ENCODE measurements around the gene LOXL4.

The LOXL4 gene

DNA sequence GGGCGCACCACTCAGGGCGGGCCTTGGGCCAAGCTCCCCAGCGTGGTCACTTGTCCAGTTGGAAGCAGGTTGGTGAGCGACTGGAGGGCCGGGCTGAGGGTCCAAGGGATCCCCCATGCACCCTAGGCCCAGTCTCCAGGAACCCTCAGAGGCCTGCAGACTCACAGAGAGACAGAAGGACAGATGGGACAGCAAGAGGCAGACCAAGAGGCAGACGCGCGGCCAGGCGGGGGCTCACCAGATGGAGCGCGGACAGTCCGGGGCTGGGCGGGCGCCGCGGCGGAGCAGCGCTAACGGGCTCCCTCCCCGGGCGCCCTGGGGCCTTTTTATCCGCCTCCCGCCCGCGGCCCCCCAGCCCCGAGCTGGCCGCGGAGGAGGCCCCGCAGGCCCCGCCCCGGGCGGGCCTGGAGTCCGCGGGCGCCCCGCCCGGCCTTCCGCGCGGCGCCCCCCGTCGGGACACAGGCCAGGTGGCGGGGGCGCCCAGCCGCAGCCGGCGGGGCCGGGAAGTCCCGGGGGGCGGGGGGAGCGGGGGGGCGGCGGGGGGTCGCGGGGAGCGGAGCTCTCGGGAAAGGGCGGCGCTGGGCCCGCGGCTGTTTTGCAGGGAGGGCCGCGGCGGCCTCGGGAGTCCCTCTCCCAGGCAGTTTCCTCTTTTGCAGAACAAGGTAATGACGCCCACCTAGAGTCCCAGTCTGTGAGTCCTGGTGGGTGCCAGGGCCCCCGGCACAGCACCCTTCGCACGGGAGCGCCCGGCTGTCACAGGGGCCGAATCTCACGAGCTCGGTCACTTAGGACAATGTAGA is at the start of gene LOXL4:
Gene LOXL4, minus strand, starts transcription at position 301 of the 800 bp plus-strand sequence. CDS start 5,175 bp downstream, outside the sequence.
- DNase-seq (ENCODE audit: low read depth in 2 of 2, low spot score in 1 of 2) = no peak

DNA sequence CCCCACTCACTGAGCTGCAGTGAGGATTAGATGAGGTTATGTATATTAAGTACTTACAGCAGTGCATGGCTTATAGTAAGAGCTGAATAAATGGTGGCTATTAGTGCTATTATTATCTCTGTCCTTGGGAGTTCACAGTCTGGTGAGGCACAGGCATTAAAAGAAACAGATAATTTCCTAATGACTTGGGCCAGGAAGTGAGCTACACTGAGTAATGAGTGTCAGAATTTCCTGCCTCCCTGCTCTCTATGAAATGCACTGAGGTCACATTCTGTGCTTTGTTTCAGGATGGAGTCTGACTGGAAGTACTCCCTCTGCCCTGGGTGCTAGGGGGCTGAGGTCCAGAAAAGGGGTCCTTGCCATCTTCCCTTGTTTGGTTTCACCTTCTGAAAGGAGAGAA is 48.7 kb upstream of the LOXL4 start:
- DNase-seq (ENCODE audit: low read depth in 2 of 2, low spot score in 1 of 2) = no peak

DNA sequence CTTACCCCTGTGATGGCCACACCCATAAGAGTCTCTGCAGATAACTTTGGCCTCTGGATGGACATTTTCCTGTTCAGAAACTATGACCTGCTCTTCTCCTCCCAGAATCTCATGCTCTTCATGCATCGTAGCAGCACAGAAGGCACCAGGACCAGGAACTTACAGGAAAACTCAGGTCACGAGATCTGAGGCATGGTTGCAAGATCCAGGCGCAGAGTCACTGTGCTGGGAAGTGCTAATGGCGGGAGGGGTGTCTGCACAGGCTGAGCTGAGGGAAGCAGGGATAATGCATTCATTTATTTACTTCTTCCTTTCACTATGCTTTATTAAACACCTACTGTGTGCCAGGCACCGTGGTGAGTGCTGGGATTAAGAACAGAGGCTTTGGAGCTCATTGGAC is 48.2 kb upstream of the LOXL4 start:
- no peak for DNase-seq (ENCODE audit: low read depth in 2 of 2, low spot score in 1 of 2)

DNA sequence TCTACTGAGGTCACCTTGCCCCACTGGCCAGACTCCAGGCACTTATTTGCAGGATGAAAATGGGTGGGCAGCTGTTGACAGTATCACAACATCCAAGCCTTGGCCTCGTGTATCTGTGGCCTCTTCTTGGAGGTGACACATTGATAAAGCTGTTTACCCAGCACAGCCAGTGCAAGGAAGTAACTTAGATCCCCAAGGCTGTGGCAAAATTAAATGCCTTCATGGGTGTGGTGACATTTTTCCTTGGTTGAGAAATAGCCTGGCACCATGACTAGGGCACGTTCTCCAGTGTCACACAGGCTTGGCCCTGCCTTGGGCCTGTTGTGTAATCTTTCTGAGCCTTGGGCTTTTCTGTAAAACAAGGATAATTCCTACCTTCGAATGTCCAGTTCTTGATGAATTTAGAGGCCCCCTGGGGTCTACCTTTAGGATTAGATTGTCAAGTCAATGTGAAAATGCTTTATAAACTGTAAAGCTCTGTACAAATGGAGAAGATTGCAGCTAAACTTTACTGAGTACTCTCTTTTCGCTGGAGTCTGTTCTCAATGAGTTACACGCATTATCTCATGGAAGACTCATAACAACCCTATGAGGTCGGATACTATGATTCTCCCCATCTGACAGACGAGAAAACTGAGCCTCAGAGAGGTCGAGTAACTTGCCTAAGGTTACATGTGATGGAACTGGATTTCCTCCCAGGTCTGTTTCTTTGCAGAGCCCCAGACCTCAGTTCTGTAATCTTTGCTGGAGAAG is 46.7 kb upstream of the LOXL4 start:
- no peak for DNase-seq (ENCODE audit: low read depth in 2 of 2, low spot score in 1 of 2)

DNA sequence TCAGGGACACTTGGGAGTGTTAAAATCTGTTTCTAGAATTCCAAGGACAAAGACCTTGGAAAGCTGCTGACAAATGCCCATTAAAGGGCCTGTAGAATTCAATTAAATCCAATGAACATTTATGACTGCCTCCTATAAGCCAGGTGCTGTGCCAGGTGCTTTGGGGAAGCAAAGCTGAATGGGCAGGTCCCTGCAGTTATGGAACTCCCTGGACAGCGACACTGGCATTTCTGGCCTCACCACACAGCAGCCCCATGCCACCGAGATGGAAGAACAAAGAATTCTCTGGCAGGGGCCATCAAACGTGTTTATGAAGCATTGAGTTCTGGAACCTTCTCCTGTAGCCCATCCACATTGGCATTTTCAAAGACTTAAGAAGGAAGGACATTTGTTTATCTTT is 45.6 kb upstream of the LOXL4 start:
- no peak for DNase-seq (ENCODE audit: low read depth in 2 of 2, low spot score in 1 of 2)

DNA sequence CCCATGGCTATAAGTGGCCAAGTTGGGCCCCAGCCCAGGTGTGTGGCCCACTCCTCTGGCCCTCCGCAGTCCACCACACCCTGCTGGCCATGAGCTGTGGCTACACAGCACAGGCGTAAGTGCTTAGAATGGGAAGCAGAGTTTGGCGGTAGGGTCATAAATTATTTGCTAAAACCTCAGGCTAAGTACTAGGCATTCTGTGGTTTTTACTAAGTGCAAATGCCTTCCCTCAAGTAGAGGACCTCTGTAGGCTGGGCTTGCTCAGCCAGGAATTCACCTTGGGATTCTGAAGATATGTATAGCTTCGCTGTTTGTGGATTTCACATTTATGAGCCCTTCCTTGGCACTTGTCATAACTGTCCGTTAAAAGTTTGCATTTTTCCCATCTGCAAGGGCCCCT is 44.8 kb upstream of the LOXL4 start:
- no peak for DNase-seq (ENCODE audit: low read depth in 2 of 2, low spot score in 1 of 2)

DNA sequence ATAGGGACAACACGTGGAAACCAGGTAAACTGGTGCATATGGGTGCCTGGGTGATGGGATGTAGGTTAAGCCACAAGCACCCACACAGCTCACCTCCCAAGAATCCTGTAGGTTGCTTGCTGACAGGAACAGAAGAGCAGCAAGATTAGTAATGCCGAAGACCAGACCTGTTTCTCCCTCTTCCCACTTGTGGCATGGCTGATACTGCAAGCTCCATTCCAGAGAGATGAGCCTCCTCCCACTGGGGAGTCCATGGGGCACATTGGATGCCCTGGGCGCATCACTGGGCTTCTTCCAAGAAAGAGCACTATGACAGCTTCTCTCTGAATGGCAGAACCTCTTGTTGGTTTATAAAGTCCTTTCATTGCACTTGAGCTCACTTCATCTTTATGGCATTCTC is 44.4 kb upstream of the LOXL4 start:
- no peak for DNase-seq (ENCODE audit: low read depth in 2 of 2, low spot score in 1 of 2)

DNA sequence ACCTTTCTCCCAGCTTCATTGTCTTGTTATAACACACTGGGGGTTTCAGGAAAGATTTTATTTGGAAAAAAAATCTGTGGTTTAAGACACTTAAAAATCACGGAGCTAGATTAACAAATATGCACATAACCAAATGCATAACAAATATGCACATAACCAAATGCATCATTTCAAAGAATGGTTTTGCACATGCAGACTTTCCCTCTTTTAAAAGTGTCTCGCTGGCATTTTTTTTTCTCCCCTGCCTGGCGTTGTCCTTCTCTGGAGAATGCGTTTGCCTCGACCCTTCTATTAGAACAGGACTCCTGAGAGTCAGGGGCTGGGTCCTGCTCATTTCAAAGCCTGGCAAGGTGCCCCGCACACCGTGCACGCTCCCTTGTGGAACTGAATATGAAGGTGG is 42.7 kb upstream of the LOXL4 start:
- DNase-seq (ENCODE audit: low read depth in 2 of 2, low spot score in 1 of 2) = no peak

DNA sequence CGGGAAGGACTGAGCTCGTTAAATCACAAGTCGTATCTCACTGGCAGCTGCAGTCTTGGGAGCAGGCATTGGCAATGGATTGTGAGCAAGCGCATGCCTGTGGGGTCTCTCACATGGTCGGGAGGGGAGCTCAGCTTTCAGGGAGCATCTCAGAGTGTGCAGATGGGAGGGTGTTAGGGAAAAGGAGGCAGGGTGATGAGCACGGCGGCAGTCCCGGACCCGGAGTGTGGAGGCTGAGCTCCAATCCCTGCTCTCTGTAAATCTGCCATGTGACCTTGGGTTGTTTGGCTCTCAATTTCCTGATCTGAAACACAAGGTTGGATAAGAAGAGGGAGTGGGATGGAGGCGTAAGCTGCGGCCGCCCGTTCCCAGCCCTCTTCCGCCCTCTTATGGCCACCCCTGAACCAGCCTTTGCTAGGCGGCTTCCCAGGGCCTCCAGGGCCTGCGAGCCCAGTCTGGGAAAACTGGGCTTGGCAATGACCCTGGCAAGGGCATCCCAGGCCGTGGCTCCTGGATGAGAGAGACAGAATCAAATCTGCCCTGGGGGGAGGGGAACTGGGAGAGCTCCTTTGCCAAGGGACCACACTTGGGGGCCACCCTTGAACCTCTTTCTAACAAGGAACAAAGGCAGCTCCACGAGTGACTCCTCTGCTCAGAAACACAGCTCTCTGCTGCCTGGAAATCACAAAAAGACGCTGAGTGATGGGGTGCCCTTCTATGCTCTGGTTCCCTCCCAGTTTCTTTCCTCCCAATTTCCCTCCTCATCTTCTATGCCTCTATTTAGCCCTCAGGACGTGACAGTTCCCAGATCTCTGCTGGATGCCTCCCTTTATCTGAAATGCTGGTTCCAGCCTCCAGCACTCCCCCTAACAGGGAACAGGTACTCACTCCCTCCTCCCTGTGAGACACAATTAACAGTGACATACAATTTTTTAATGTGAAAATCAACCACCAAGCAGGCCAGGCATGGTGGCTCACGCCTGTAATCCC is 41.7 kb upstream of the LOXL4 start:
- DNase-seq (ENCODE audit: low read depth in 2 of 2, low spot score in 1 of 2) = no peak

DNA sequence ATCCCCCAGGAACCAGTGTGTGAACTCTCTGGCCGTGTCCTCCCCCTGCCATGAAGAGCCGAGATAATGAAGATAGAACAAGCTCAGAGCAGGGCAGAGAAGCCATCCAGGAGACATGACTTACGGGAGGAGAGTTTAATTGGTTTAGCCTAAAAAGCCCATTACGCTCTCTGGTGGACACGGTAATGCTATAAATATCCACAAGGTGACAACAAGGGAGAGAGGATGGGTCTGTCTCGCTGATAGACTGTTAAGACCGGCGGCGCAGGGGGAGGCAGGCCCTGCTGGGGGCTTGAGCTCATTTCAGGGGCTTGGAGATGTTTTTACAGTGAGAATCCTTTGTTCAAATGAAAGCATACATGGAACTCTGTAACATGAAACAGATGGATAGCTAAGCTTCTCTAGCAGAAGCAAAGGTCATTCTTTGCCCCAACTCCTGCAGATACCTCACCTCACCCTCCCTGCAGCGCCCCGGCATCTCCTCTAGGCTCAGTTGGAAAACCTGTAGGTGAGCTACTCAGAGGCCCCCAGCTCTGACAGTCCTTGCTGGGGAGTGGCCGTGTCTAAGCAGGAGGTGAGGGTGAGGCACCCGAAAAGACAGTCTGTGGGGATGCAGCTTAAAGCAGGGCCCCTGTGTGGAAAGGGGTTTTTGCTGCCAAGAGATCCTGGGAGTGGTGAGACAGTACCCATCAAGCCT is 40.8 kb upstream of the LOXL4 start:
- no peak for DNase-seq (ENCODE audit: low read depth in 2 of 2, low spot score in 1 of 2)

DNA sequence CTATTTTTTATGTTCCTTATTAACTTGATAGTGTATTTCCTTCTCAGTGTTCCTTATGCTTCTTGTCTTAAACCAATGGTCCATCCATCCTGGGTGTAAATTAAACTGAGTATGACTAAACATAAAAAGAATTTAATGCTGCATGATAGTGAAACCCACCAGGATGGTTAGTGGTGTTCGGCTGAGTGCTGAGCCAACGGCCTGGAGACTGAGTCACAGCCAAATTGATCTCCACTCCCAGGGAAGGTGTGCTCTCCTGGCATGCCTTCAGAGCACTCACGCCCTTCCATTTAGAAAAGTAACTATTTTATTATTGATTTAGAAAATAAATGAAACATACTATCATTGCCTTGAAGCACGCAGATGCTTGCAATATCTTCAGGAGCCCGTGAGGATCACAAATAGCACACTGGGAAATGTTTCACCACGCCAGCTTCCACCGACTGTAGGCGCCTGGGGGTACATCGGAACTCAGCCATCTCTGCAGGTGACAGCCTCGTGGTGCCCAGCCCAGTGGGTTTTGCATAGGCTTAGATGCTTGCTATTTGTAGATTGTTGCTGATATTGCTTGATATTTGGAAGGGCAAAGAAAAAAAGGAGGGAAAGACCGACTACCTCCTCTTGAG is 40.0 kb upstream of the LOXL4 start:
- DNase-seq (ENCODE audit: low read depth in 2 of 2, low spot score in 1 of 2) = no peak

DNA sequence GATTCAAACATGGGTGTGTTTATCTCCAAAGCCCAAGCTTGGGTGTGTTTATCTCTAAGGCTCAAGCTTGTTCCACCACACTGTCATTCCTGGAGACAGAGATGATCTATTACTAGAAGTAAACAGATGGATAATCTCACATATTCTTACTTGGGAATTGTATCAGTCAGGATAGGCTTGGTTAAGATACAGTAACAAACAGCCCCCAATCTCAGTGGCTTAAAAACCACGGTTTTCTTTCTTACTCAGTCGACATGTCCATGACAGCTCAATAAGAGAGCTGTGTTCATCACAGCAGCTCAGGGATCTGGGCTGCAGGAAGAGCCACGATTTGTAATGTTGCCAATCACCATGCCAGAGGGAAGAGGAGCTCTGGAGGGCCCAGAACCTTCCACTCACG is 38.5 kb upstream of the LOXL4 start:
- no peak for DNase-seq (ENCODE audit: low read depth in 2 of 2, low spot score in 1 of 2)

DNA sequence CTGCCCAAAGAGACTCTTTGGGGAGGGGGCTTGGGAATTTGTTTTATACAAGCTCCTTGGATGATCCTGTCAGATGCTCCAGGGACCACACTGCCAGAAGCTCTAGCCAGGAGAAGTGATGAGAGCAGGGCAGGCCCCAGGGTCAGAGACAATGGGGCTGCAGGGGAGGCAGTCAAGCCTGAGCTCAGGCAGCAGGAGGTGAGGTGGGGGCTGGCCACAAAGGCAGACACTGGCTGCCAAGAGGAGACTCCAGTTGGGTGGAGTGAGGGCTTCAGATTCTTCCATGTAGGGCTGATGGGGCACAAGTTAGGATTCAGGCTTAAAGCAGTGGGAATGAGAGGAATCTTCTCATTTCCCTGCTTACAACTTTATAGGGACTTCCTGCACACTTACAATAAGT is 35.6 kb upstream of the LOXL4 start:
- no peak for DNase-seq (ENCODE audit: low read depth in 2 of 2, low spot score in 1 of 2)

DNA sequence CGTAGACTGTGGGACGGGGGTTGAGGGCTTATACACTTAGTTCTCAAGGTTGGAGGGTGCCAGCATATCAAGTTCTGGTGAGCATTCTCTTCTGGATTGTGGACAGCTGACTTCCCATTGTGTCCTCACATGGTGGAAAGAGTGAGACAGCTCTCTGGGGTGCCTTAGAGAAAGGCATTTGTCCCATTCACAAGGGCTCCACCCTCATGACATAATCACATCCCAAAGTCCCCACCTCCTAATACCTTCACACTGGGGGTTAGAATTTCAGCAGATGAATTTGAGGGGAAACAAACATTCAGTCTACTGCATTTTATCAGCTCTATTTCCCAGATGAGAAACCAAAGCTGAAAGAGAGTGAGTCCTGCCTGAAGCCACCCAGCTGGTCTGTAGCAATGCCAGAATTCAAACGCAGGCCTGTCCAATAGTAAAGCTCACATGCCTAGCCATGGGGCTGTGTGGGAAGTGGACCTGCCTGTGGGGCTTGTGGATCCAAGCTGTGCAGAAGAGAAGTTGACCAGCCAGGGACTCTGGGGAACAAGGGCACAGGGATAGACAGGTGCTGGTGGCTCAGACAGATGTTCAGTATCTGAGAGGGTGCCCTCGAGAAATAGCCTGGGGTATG is 34.9 kb upstream of the LOXL4 start:
- no peak for DNase-seq (ENCODE audit: low read depth in 2 of 2, low spot score in 1 of 2)

DNA sequence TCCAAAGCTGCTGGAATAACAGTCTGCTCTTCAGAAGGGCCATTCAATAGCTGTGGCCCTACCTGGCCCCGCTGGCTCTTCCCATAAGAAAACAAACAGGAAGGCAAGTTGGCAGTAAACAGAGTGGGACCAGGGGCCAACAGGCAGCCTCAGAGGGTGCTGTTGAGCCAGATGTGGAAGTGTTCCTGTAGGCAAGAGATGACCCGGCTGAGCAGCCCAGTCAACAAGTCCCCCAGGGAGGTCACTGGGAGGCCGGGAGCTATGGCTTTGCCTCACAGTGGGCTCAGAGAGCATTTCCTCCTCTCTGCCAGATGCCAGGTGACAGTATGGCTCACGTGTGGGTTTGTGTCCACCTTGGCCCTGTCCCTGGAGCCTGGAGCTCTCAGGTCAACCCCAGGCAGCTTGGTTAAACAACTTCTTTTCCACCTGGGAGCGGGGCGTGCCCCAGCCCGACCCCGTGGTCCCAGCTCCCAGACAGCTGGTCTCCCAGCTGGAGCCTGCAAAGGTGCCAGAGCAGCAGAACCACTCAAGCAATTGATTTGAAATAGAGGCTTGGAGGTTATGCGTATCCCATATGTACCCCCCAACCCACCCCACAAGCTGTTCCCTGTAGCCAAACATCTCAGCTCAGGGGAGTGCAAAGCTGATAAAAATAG is 33.8 kb upstream of the LOXL4 start:
- DNase-seq (ENCODE audit: low read depth in 2 of 2, low spot score in 1 of 2) = no peak

DNA sequence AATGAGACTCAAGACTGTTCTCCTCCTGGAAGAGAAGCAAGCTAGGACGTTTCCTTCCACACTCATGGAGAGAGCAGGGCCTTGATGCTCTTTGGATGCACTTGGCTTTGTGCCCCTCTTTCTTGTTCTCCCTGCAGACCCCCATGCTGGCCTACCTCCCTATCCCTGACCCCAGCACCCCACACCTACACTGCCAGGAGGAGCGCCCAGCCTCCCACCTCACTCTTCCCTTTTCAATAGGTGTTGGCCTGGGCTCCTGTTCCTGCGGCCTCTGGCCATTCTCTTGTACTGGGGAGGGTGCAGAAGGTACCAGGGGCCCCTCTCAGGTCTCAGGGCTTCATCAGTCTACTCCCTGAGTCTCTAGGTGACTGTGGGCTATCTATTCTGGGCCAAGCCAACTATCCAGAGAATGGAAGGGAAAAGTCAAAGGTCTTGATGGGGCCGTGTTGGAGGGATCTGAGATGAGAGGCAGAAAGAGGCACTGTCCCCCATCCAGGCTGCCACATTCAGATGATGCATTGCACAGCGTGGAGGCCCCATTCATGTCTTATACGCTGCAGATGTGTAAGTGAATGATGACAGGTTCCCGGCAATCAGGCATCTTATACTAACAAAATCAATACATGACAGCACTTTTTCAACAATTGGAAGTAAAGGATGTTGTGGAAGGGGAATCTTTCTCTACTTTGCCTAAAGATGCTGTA is 32.7 kb upstream of the LOXL4 start:
- DNase-seq (ENCODE audit: low read depth in 2 of 2, low spot score in 1 of 2) = no peak

DNA sequence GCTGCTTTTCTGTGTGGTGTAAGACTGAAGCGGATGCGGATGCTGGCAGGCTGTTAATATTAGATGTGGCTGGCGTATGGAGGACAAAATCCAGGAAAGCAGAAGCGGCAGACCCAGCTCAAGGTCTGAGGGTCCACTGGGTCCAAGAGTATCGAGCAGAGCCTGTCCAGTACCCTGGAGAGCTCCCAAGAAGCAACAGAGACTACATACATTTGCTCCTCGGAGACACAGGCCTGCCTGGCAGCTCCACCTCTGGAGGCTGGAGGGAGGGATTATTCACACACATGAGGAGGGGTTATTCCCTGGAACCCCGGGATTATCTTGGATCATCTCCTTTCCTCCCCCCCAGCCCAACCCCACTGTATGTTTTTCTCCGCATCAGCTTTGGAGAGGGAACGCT is 31.3 kb upstream of the LOXL4 start:
- DNase-seq (ENCODE audit: low read depth in 2 of 2, low spot score in 1 of 2) = no peak

DNA sequence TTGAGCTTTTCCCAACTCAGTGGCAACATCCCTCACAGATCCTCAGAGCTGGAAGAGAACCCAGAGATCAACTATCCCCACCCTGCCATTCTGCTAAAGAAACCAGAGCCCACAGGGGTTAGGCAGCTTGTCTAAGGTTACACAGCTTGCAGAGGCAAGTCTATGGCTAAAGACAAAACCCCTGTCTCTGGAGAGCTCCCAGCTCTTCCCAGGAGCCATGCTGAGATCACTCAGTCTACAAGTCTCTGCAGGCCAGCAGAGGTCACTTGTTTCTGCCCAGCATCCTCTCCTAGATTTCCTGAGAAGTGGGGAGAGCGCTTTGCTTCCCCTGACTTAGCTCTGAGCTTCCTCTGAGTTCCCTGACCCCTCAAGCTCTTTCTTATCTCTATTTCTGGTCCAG is 28.5 kb upstream of the LOXL4 start:
- no peak for DNase-seq (ENCODE audit: low read depth in 2 of 2, low spot score in 1 of 2)

DNA sequence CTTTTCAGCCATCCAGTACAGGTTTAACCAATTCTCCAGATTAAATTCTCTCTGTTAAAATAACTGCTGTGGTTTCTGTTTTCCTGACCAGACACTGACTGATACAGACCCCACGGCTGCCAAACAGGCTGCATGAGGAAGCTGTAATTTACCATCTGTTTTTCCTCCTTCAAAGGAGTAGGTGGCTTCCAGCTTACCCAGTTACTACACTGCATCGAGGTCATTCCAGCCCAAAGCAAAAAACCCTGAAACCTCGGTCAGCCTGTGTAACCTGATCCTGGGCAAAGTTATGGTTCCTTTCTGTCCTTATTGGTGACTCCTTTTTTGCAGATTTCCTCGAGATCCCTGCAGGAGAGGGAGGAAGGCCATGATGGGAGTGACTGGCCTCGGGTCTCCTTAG is 27.9 kb upstream of the LOXL4 start:
- DNase-seq (ENCODE audit: low read depth in 2 of 2, low spot score in 1 of 2) = no peak
